Peyer's patch (tissue), 4 donors: ENCODE results near the gene RNF112. TPM values are rescaled to one million over a fixed set of nuclear protein-coding genes. Genes with fewer than 3 reads are reported as not detected.
A peak's percentile ranks its signal among the peaks of the same experiment; 100 is the strongest.

ENCODE experiments used
- DNase-seq, 3 donors: peaks; one replicate each; pipeline ENCODE4 v3.0.0-alpha.2; 2017 to 2019
- H3K27ac ChIP-seq, 4 donors: fragments of 200-600 bp; sonication (generic); one replicate each; pipeline ENCODE4 v1.5.1; 2016 to 2019
- H3K27me3 ChIP-seq, 2 donors: fragments of 200-600 bp; sonication (generic); one replicate each; pipeline ENCODE4 v1.5.1; 2019
- H3K36me3 ChIP-seq, 3 donors: fragments of 200-600 bp; sonication (generic); one replicate each; pipeline ENCODE4 v1.5.1; 2016 to 2019
- H3K4me1 ChIP-seq, 4 donors: fragments of 200-600 bp; sonication (generic); one replicate each; pipeline ENCODE4 v1.5.1; 2016 to 2019
- H3K4me3 ChIP-seq, 4 donors: fragments of 200-600 bp; sonication (generic); 1 replicate in 3 of 4; 2 replicates in 1 of 4; pipeline ENCODE4 v1.5.1; 2016 to 2019; ENCODE audit warnings: mild to moderate bottlenecking in 1 of 4
- H3K9me3 ChIP-seq, 4 donors: fragments of 200-600 bp; sonication (generic); one replicate each; pipeline ENCODE4 v1.5.1; 2016 to 2019; ENCODE audit warnings: mild to moderate bottlenecking in 1 of 4
- CTCF ChIP-seq, 6 experiments: fragments of 450-650 bp in 4 of 6; fragments of 200-600 bp in 2 of 6; sonication (generic) in 1 of 6; IDR thresholded peaks; one replicate each; pipeline ENCODE4 v1.5.1; 2017 to 2019; ENCODE audit warnings: antibody characterized with exemption in 6 of 6, mild to moderate bottlenecking in 3 of 6, moderate library complexity in 1 of 6
- POLR2A ChIP-seq, 2 donors: fragments of 450-650 bp; IDR thresholded peaks; one replicate each; pipeline ENCODE4 v1.5.1; 2017; ENCODE audit warnings: antibody characterized with exemption in 2 of 2, mild to moderate bottlenecking in 2 of 2, moderate library complexity in 2 of 2
- total RNA-seq, 4 donors: library from RNA; depleted of rRNA; stranded (reverse); fragments of >200 nt; gene quantifications; one replicate each; pipeline ENCODE4 v1.1.0, GENCODE V29; 2016

The RNF112 gene
- total RNA-seq: 10 to 100 TPM in 1 of 4 donors, 1 to 10 TPM in 3; 1.2 to 47.0 (median 2.0) TPM

- peak within 1 kb of the TSS in 1 of 4 donors; percentile 5 for H3K27ac ChIP-seq
- H3K36me3 ChIP-seq: no peaks in the 10 kb centered on the region
- H3K4me3 ChIP-seq: peak within 1 kb of the TSS; percentile 2 to 32 (median 15)
- TF ChIP-seq POLR2A (IDR thresholded peaks at IDR 0.05): no peak
- no peaks in the 10 kb centered on the region for H3K9me3 ChIP-seq
- H3K27me3 ChIP-seq: no peaks in the 10 kb centered on the region
- DNase-seq: no peak
- no peaks in the 10 kb centered on the region for H3K4me1 ChIP-seq
Measured at GRCh38 chr17:19410875-19411620, at the start of gene RNF112. TSS of gene RNF112 (plus strand) at chr17:19411232. CDS start at chr17:19411409, 177 bp downstream.

GRCh38 chr17:19361326-19361725, 49.7 kb upstream of the RNF112 start:
- no peaks in the 10 kb centered on the region for H3K9me3 ChIP-seq
- peaks cover 0 to 9% (median 3%) of the 10 kb centered on the region in 4 donors for H3K4me1 ChIP-seq
- H3K36me3 ChIP-seq: no peaks in the 10 kb centered on the region
- H3K27me3 ChIP-seq: no peaks in the 10 kb centered on the region
- H3K4me3 ChIP-seq: no peak overlapping the region
- no peak overlapping the region for H3K27ac ChIP-seq
- TF ChIP-seq CTCF (IDR thresholded peaks at IDR 0.05): no peak
- no peak for TF ChIP-seq POLR2A (IDR thresholded peaks at IDR 0.05)
- DNase-seq: peak in 1 of 3 donors; percentile 39

GRCh38 chr17:19361944-19362276, 49.1 kb upstream of the RNF112 start:
- H3K4me3 ChIP-seq: peak overlapping the region; percentile 51 to 76 (median 73)
- H3K36me3 ChIP-seq: no peaks in the 10 kb centered on the region

GRCh38 chr17:19362277-19363113, 48.5 kb upstream of the RNF112 start, which contains the start of gene B9D1:
TSS of gene B9D1 (minus strand) at chr17:19362723. CDS start at chr17:19362569, 154 bp downstream.
- DNase-seq: peak; percentile 92 to 98 (median 97)
- Histone ChIP-seq H3K9me3 (no peaks in the 10 kb centered on the region), H3K27me3 (no peaks in the 10 kb centered on the region), H3K4me1 (peaks cover 0 to 9% (median 3%) of the 10 kb centered on the region in 4 donors), H3K36me3 (no peaks in the 10 kb centered on the region), H3K4me3 (peak within 1 kb of the TSS; percentile 51 to 76 (median 73)), H3K27ac (peak within 1 kb of the TSS; percentile 48 to 93 (median 83))
- TF ChIP-seq POLR2A (IDR thresholded peaks at IDR 0.05) (peak in 1 of 2 donors; percentile 55), CTCF (IDR thresholded peaks at IDR 0.05) (peak; percentile 97 to 100 (median 100))

More at GRCh38 chr17:19361944-19362276, 49.1 kb upstream of the RNF112 start:
- Histone ChIP-seq H3K9me3 (no peaks in the 10 kb centered on the region), H3K4me1 (peaks cover 0 to 9% (median 3%) of the 10 kb centered on the region in 4 donors), H3K27ac (peak overlapping the region; percentile 48 to 93 (median 83)), H3K27me3 (no peaks in the 10 kb centered on the region)
- no peak for DNase-seq
- TF ChIP-seq CTCF (IDR thresholded peaks at IDR 0.05) (no peak), POLR2A (IDR thresholded peaks at IDR 0.05) (no peak)

GRCh38 chr17:19363114-19363438, 48.0 kb upstream of the RNF112 start:
- H3K36me3 ChIP-seq: no peaks in the 10 kb centered on the region

More at GRCh38 chr17:19363114-19363438, 48.0 kb upstream of the RNF112 start:
- no peak for DNase-seq
- peak overlapping the region; percentile 48 to 93 (median 83) for H3K27ac ChIP-seq
- no peaks in the 10 kb centered on the region for H3K9me3 ChIP-seq
- peaks cover 0 to 9% (median 3%) of the 10 kb centered on the region in 4 donors for H3K4me1 ChIP-seq
- TF ChIP-seq POLR2A (IDR thresholded peaks at IDR 0.05) (no peak), CTCF (IDR thresholded peaks at IDR 0.05) (no peak)
- no peaks in the 10 kb centered on the region for H3K27me3 ChIP-seq
- H3K4me3 ChIP-seq: peak overlapping the region; percentile 51 to 76 (median 73)
